ENCODE results near the gene PKD1.

- TF ChIP-seq EZH2 (IDR thresholded peaks at IDR 0.05; ENCODE audit: borderline replicate concordance, insufficient read depth, low read depth, low read length, poor library complexity, severe bottlenecking) = no peak
- no peak for TF ChIP-seq CTCF (IDR thresholded peaks at IDR 0.05)
Measured at GRCh38 chr16:2176047-2176446, 40.3 kb upstream of the PKD1 start.

All from B cell (primary cell).